Endothelial cell of umbilical vein (primary cell): ENCODE data around the gene DPY30. TPM values are rescaled to one million over a fixed set of nuclear protein-coding genes. Genes with fewer than 3 reads are reported as not detected.
A peak's percentile ranks its signal among the peaks of the same experiment; 100 is the strongest.

ENCODE experiments used
- BruUV-seq: library from RNA; stranded (reverse); fragments of 400-500 nt; replicated peaks from 2 replicates; lab custom pipeline; 2021; lab: Mats Ljungman, UMichigan
- CTCF ChIA-PET: fragments of 300-600, 350-600 bp; sonication (Branson Sonifier 250); formaldehyde crosslinking; loops from one replicate; lab custom pipeline; 2021; ENCODE audit warnings: antibody characterized with exemption, inconsistent platforms; lab: Charles Lee
- POLR2A ChIA-PET: fragments of 300-600, 350-600 bp; sonication (Branson Sonifier 250); formaldehyde crosslinking; loops from one replicate; lab custom pipeline; 2021; ENCODE audit warnings: antibody characterized with exemption, inconsistent platforms; lab: Charles Lee
- DNase-seq: peaks from one replicate; pipeline ENCODE4 v3.0.0-alpha.2; 2011; ENCODE audit warnings: low read depth, low spot score
- FAIRE-seq: peaks from 2 replicates; lab custom pipeline; 2011; peaks lifted over from hg19 to GRCh38; lab: Jason Lieb, UNC
- H2AFZ ChIP-seq: 2 replicates; pipeline ENCODE4 v1.6.0; 2012; ENCODE audit warnings: low read depth, low read length, control low read depth, inconsistent platforms
- H3K27ac ChIP-seq: 2 replicates; pipeline ENCODE4 v1.5.1; 2011; ENCODE audit warnings: low read depth, mild to moderate bottlenecking, control low read depth, low read length, moderate library complexity; ENCODE audit not compliant: insufficient read depth
- H3K27me3 ChIP-seq, 2 experiments: 2 replicates each; pipeline versions ENCODE4 v1.6.0 to v1.6.1; 2011; ENCODE audit warnings: low read length in 2 of 2, mixed read lengths in 1 of 2; ENCODE audit not compliant: control insufficient read depth in 2 of 2, insufficient read depth in 2 of 2
- H3K36me3 ChIP-seq, 2 experiments: 2 replicates in 1 of 2; 3 replicates in 1 of 2; pipeline ENCODE4 v1.5.1; 2011; ENCODE audit warnings: low read length in 2 of 2, mild to moderate bottlenecking in 1 of 2, moderate library complexity in 1 of 2; ENCODE audit not compliant: control insufficient read depth in 2 of 2, insufficient read depth in 2 of 2; ENCODE audit errors: extremely low read depth in 1 of 2
- H3K4me1 ChIP-seq: 3 replicates; pipeline ENCODE4 v1.5.1; 2011; ENCODE audit warnings: mild to moderate bottlenecking, low read length; ENCODE audit not compliant: control insufficient read depth, insufficient read depth; ENCODE audit errors: extremely low read depth
- H3K4me2 ChIP-seq: 2 replicates; pipeline ENCODE4 v1.6.1; 2011; ENCODE audit warnings: low read length, control low read depth, mixed read lengths; ENCODE audit not compliant: insufficient read depth
- H3K4me3 ChIP-seq, 3 experiments: fragments of 200-600 bp in 1 of 3; sonication (generic), shearing (Covaris generic) in 1 of 3; replicated peaks in 1 of 3; 2 replicates each; pipeline ENCODE4 v1.5.1; 2011 to 2016; ENCODE audit warnings: control low read depth in 3 of 3, low read length in 3 of 3, mild to moderate bottlenecking in 2 of 3, inconsistent platforms in 1 of 3, low read depth in 1 of 3, moderate library complexity in 1 of 3; ENCODE audit not compliant: insufficient read depth in 1 of 3
- H3K79me2 ChIP-seq: 2 replicates; pipeline ENCODE4 v1.6.0; 2012; ENCODE audit warnings: low read length, inconsistent platforms; ENCODE audit not compliant: control insufficient read depth, insufficient read depth
- H3K9ac ChIP-seq: replicated peaks from 2 replicates; pipeline ENCODE3; 2011; ENCODE audit warnings: low read length, control low read depth; ENCODE audit not compliant: insufficient read depth; ENCODE audit errors: extremely low read depth
- H3K9me1 ChIP-seq: replicated peaks from 3 replicates; pipeline ENCODE4 v1.6.0; 2011; ENCODE audit warnings: mild to moderate bottlenecking, low read length; ENCODE audit not compliant: control insufficient read depth, insufficient read depth; ENCODE audit errors: extremely low read depth
- H3K9me3 ChIP-seq: replicated peaks from 2 replicates; pipeline ENCODE4 v1.5.1; 2012; ENCODE audit warnings: low read length, inconsistent platforms; ENCODE audit not compliant: control insufficient read depth, insufficient read depth
- H4K20me1 ChIP-seq: replicated peaks from 2 replicates; pipeline ENCODE3; 2011; ENCODE audit warnings: mild to moderate bottlenecking, low read length; ENCODE audit not compliant: control insufficient read depth, insufficient read depth; ENCODE audit errors: extremely low read depth
- EZH2 ChIP-seq: IDR thresholded peaks from 2 replicates; pipeline ENCODE4 v1.6.1; 2012; ENCODE audit warnings: borderline replicate concordance, low read depth, mild to moderate bottlenecking, moderate library complexity, low read length, inconsistent platforms; ENCODE audit not compliant: severe bottlenecking
- JUN ChIP-seq: IDR thresholded peaks from 2 replicates; pipeline ENCODE4 v1.6.1; 2011; ENCODE audit warnings: borderline replicate concordance, low read depth; ENCODE audit not compliant: insufficient read length, insufficient read depth
- MYC ChIP-seq: IDR thresholded peaks from one replicate; pipeline ENCODE4 v1.6.1; 2011; ENCODE audit warnings: mild to moderate bottlenecking, low read depth, low read length
- POLR2A ChIP-seq: IDR thresholded peaks from 2 replicates; pipeline ENCODE4 v1.6.1; 2012; ENCODE audit warnings: low read depth, mild to moderate bottlenecking, control low read depth, low read length
- POLR2AphosphoS5 ChIP-seq: IDR thresholded peaks from 2 replicates; pipeline ENCODE4 v1.6.1; 2012; ENCODE audit warnings: low read depth, mild to moderate bottlenecking, control low read depth, low read length, moderate library complexity; ENCODE audit not compliant: insufficient read depth
- dilution Hi-C: fragments of 300-500 bp; cut with MboI; formaldehyde crosslinking; loops from one replicate; pipeline ENCODE4 v1.15.0; 2019; ENCODE audit warnings: low sequenced_read_pairs; ENCODE audit not compliant: extremely low pct_ligation_motif_present
- intact Hi-C: fragments of 100-400 bp; cut with micrococcal nuclease; formaldehyde crosslinking; loops from one replicate; pipeline ENCODE4 v1.10.0; 2022
- polyA plus RNA-seq, 4 experiments: library from polyadenylated mRNA; depleted of rRNA in 3 of 4; stranded (reverse) in 3 of 4; unstranded in 1 of 4; fragments of >200 nt; gene quantifications; 2 replicates each; pipeline versions ENCODE4 v1.2.1 to v1.2.3, GENCODE V29; 2011 to 2012; ENCODE audit warnings: missing spikeins in 1 of 4
- total RNA-seq: library from RNA; stranded (reverse); gene quantifications from 2 replicates; pipeline ENCODE4 v1.2.3, GENCODE V29; 2021
- TF ChIP-seq, protein P1 (sequence below): IDR thresholded peaks from 2 replicates; pipeline ENCODE4 v1.6.1; 2011; ENCODE audit not compliant: insufficient read depth, insufficient read length

The DPY30 gene
- total and polyA plus RNA-seq, 2 donors (not counting 3 experiments of a cell fraction or from before 2014, with no cell fraction given): 78.4 to 83.4 TPM

DNA sequence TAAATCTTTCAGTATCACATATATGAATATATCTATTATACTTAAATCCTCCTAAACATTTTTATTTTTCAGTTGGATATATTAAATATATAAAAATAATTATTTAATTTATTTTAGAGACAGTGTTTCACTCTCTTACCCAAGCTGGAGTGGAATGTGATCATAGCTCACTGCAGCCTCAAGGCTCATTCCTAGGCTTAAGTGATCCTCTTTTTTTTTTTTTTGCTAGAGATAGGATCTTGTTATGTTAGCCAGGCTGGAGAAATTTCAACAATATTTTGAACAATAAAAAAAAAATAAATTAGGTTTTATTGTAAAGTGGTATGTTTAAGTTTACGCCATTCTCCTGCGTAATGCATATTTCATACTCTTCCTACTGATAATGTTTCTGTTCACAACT lies 27.9 kb upstream of the DPY30 start:
- Histone ChIP-seq H4K20me1 (no peaks in the 10 kb centered on the region), H3K9me1 (no peaks in the 10 kb centered on the region), H3K27ac (no peak overlapping the region), H3K36me3 (no peaks in the 10 kb centered on the region), H3K27me3 (no peaks in the 10 kb centered on the region), H3K9me3 (no peaks in the 10 kb centered on the region), H3K9ac (no peak overlapping the region), H3K4me1 (peaks cover 14% of the 10 kb centered on the region), H2AFZ (no peak overlapping the region), H3K4me3 (no peak overlapping the region), H3K4me2 (no peak overlapping the region), H3K79me2 (peaks cover 14% of the 10 kb centered on the region)
- POLR2A ChIA-PET: no interaction called here
- dilution Hi-C loops: no loop called here
- TF ChIP-seq, protein P1, sequence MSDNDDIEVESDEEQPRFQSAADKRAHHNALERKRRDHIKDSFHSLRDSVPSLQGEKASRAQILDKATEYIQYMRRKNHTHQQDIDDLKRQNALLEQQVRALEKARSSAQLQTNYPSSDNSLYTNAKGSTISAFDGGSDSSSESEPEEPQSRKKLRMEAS: no peak
- intact Hi-C loops: no loop called here
- DNase-seq (no peak), FAIRE-seq (no peak)
- CTCF ChIA-PET: no interaction called here
- BruUV-seq: no TSS peak

DNA sequence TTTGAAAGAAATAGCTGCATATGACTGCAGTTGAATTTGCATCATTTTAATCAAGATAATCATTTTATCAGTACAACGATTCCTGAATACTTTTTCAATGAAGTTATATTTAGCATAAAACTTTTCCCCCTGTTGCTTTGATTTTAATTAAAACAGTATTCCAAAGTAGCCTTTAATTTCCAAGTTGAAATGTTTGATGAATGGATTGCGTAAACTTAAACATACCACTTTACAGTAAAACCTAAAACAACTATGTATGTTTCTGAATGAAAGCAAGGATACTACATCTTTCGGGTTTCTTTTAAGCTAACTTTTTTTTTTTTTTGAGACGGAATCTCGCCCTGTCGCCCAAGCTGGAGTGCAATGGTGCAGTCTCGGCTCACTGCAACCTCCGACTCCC lies 25.1 kb upstream of the DPY30 start:
- H3K79me2 ChIP-seq: peaks cover 8% of the 10 kb centered on the region
- H3K27ac ChIP-seq: no peak overlapping the region
- peak overlapping the region; percentile 24 to 84 (median 61) for H3K4me3 ChIP-seq
- H3K9me1 ChIP-seq: no peaks in the 10 kb centered on the region
- peak overlapping the region; percentile 30 for H3K9ac ChIP-seq
- peaks cover 21% of the 10 kb centered on the region for H3K4me1 ChIP-seq
- H4K20me1 ChIP-seq: no peaks in the 10 kb centered on the region
- H3K36me3 ChIP-seq: no peaks in the 10 kb centered on the region
- DNase-seq: no peak
- no peaks in the 10 kb centered on the region for H3K9me3 ChIP-seq
- BruUV-seq: no TSS peak
- H3K4me2 ChIP-seq: peak overlapping the region; percentile 72
- no peak for FAIRE-seq
- no peak overlapping the region for H2AFZ ChIP-seq
- intact Hi-C loops: loop anchor here (5.0 kb wide), 1 partner anchor 213 kb away; the partner anchor contains the start of gene YIPF4
- POLR2A ChIA-PET: interaction anchor here (0.8 kb wide), 1 partner anchor 25 kb away, joined by 3 read pairs; the partner anchor contains the start of gene DPY30
- dilution Hi-C loops: no loop called here
- H3K27me3 ChIP-seq: no peaks in the 10 kb centered on the region
- CTCF ChIA-PET: interaction anchor here (3.8 kb wide), 1 partner anchor 26 kb away, joined by 42 read pairs; the partner anchor contains the start of gene DPY30
- TF ChIP-seq EZH2 (no peak), POLR2A (no peak), JUN (no peak), MYC (no peak), POLR2AphosphoS5 (no peak)
